AG08395 (cell line): ENCODE data around the gene ANGPTL8.

Source experiments
- DNase-seq: peaks from one replicate; pipeline ENCODE4 v3.0.0; 2012; ENCODE audit warnings: mixed read lengths, low spot score

ANGPTL8 gene

GRCh38 chr19:11261431-11261970, 22.1 kb downstream of the ANGPTL8 start:
- DNase-seq, result no peak

DNA sequence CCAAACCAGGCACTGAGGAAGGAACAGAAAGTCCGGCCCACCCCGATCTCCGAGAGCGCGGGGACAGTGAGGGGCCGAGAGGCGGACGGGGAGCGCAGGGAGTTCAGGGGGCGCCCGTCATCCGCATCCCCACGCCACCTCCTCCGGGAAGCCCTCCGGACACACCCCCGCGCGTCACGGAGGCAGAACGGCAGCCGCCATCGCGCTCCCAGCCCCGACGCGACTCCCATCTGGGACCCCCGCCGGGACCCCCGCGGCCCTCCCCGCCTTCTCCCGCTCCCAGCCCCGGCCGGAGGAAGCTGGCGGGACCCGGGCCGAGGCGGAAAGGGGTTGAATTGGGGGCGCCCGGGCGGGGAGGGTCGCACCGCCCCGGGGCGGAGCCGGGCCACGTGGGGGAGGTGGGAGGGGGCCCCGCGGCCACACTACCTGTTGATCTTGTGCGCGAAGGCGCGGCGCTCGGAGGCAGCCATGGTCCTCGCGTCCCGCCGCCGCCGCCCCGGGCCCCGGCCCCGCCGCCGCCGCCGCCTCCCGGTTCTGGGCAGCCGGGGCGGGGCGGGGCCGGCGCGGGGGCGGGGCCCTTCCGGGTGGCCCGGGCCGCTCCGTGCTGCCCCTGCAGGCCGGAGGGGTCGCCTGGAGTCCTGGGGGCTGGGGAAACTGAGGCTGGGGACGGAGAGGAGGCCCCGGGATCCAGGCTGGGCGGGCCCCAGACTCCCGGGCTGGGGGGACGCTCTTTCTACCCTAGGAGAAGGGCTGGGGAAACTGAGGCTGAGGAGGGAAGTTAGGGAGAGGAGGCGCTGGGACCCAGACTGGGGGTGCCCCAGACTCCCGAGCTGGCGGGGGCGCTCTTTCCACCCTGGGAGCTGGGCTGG, 22.8 kb downstream of the ANGPTL8 start, which contains the start of gene DOCK6:
Gene DOCK6, minus strand, starts transcription at position 554 of the 869 bp plus-strand sequence. Its CDS starts 84 bp downstream, at position 470.
- peak; percentile 69 for DNase-seq

DNA sequence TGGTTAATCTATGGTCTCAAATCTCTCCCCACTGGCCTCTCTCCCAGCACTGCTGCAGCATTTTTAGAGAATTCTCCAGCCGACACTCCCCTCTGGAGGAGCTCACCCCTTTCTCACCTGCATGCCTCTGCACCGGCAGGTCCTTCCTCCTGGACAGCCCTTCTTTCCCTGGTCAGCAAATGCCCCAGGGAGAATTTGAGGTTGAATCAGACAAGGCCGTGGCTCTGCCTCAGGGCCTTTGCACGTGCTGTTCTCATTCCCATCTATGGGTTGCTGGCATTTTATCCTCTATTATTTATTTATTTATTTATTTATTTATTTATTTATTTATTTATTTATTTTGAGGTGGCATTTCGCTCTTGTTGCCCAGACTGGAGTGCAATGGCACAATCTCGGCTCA, 24.3 kb downstream of the ANGPTL8 start:
- no peak for DNase-seq

- no peak for DNase-seq
These were observed 25.2 kb downstream of the ANGPTL8 start for GRCh38 chr19:11264452-11265176.

- DNase-seq, result no peak
These were observed 25.9 kb downstream of the ANGPTL8 start for GRCh38 chr19:11265177-11265784.

GRCh38 chr19:11265785-11266236, 26.4 kb downstream of the ANGPTL8 start:
- DNase-seq, result no peak

DNA sequence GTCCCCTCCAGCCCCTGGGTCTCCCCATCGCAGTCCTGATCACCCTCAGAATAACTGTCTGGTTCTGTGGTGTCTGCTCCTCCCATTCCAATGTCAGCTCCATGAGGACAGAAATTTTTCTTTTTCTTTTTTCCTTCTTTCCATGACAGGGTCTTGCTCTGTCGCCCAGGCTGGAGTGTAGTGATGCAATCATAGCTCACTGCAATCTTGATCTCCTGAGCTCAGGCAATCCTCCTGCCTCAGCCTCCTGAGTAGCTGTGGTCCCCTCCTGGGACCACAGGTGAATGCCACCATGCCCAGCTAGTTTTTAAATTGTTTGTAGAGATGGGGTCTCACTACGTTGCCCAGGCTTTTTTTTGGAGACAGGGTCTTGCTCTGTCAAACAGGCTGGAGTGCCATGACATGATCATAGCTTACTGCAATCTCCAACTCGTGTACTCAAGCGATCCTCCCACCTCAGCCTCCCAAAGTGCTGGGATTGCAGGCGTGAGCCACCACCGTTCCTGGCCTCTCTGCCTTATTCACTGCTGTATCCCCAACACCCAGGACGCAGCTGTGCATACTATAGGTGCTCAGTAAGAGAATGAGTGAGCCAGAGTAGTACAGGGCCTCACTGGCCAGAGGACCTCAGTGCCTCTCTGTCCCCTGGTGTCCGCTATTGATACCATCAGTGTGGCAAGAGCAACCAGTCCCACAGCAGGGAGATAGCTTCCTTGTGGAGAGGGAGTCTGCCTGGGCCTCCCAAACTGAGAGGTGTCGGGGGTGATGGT, 28.1 kb downstream of the ANGPTL8 start:
- no peak for DNase-seq

DNA sequence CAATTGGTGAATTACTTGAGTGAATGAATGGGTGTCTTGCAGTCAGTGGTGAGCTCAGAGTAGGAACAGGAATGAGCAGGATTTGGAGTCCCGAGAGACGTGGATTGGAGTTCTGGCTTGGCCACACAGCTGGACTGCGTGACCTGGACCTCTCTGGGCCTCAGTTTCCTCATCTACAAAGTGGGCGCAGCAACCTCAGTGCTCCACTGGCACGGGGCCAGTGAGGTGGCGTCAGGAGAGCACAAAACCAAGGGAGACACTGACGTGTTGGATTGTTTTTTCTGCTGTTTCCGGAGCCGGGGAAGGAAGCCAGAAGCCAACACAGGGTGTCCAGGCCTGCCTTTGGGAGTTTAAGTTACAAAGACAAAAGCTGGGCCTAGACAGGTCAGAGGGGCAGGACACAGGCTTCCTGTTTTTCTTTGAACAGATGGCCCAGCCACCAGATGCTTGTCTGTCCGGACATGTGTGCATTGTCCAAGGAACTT, 29.4 kb downstream of the ANGPTL8 start:
- peak; percentile 35 for DNase-seq

DNA sequence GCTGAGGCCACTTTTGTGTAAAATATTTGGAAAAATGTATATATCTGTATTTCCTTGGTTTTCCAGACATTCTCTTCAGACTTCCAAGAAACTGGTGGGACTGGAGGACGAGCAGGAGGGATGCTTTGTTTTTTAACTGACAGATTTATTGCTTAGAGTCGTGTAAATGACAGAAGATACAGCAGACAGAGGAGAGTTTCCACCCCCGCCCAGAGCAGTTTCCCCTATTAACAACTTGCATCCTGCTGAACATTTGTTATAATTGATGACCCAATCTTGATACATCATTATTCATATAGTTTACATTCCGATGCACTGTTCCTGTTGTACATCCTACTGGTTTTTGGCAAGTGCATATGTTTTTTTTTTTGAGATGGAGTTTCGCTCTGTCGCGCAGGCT, 30.0 kb downstream of the ANGPTL8 start:
- DNase-seq, result no peak

- DNase-seq, result no peak
These were observed 33.9 kb downstream of the ANGPTL8 start for GRCh38 chr19:11273296-11273695.

DNA sequence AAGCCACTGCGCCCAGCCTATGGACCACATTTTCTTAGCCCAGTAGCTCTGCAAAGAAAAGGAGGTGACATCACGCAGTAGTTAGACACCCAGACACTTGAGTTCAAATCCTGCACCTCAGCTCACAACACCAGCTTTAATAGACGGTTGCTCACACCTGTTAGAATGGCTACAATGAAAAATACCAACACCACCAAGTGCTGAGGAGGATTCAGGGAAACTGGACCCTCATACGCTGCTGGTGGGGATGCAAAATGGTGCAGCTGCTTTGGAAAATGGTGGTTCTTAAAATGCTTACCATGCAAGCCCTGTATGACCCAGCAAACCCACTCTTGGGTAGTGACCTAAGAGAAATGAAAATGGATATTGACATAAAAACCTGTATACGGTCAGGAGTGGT, 34.6 kb downstream of the ANGPTL8 start:
- no peak for DNase-seq

GRCh38 chr19:11274533-11275086, 35.2 kb downstream of the ANGPTL8 start:
- no peak for DNase-seq

DNA sequence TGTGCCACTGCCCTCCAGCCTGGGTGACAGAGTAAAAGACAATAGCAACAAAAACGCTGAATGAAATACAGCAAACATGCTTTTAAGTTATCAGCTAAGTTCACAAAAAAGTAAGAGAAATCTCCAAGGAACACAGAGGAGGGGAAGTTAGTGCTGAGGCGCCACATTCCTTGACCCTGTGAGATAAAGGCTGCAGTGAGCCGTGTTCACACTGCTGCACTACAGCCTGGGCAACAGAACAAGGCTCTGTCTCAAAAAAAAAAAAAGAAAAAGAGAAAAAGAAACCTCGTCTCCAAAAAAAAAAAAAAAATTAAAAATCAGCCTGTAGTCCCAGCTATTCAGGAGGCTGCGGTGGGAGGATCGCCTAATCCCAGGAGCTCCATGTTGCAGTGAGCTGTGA, 39.3 kb downstream of the ANGPTL8 start:
- DNase-seq, result no peak

GRCh38 chr19:11279505-11280236, 40.3 kb downstream of the ANGPTL8 start:
- DNase-seq, result no peak

GRCh38 chr19:11281356-11282049, 42.1 kb downstream of the ANGPTL8 start:
- no peak for DNase-seq

DNA sequence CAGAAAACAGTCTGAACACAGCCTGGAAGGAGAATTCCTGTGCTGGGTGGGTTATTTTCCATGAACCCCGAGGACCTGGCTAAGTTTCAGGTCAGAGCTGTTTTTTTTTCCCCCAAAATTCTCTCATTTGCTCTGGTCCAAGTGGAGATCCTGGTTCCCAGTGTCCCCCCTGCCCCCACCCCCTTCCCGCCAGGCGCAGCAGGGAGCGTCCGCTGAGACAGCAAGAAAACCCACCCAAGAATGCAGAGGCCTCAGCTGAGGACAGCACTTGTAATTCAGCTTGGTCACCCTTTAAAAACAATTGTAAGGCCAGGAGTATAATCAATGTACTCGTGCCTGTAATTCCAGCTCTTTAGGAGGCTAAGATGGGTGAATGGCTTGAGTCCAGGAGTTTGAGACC, 45.1 kb downstream of the ANGPTL8 start:
- DNase-seq, result no peak

DNA sequence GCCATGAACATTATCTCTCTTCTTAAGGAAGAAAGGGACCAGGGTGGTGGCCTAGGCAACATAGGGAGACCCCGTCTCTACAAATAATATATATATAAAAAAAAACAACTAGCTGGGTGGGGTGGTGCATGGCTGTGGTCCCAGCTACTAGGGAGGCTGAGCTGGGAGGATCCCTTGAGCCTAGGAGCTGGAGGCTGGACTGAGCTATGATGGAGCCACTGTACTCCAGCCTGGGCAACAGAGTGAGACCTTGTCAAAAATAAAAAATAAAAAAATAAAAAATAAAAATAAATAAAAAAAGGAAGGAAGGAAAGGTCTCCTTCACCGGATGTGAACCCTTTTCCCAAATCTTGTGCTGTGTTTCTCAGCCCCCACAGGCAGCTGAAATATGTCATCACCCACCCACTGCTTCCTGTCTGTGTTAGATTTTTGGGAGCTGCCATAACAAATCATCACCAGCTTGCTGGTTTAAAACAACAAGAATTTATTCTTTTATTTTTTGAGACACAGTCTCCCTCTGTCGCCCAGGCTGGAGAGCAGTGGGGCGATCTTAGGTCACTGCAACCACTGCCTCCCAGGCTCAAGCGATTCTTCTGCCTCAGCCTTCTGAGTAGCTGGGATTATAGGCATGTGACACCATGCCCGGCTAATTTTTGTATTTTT, 47.0 kb downstream of the ANGPTL8 start:
- DNase-seq, result peak; percentile 38

DNA sequence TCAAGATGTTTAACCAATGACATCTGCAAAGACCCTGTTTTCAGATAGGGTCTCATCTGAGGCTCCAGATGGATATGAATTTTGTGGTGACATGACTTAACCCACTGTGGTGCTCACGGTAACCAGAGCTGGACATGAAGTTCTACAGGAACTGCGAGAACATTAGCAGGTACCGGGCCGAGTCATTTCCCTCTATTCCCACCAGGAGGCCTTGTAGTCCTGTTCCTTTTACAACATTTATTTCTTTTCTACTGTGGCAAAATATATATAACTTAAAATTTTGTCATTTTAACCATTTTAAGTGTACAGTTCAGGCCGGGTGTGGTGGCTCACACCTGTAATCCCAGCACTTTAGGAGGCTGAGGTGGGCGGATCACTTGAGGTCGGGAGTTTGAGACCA, 48.9 kb downstream of the ANGPTL8 start:
- peak; percentile 41 for DNase-seq

DNA sequence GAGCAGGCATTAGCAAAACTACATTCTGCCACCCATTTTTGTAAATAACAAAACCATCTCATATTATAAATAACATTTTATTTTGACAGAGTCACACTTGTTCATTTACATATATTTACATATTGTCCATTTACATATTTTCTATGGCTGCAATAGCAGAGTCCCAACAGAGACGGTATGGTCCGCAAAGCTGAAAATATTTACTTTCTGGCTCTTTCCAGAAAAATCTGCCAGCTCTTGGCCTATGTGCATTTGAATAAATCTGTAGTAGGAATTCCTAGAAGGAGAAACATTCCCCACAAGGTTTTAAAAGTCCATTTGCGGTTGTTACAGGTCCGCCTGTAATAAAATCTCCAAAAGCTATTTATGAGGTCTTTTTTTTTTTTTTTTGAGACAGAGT, 50.8 kb downstream of the ANGPTL8 start:
- no peak for DNase-seq
